HepG2 (cell line): ENCODE measurements around the gene FBP1. TPM values are rescaled to one million over a fixed set of nuclear protein-coding genes. Genes with fewer than 3 reads are reported as not detected.

ENCODE experiments used
- ATAD3A ChIP-seq: sonication (generic); formaldehyde crosslinking; IDR thresholded peaks from 2 replicates; pipeline ENCODE4 v1.4.0; 2020; ENCODE audit warnings: missing genetic modification reagents
- ATF4 ChIP-seq, 2 experiments: fragments of 450-650 bp in 1 of 2; sonication (generic) in 1 of 2; formaldehyde crosslinking; IDR thresholded peaks; 2 replicates each; pipeline versions ENCODE4 v1.5.0 to v1.8.0; 2020 to 2022; ENCODE audit warnings: mild to moderate bottlenecking in 1 of 2, missing genetic modification reagents in 1 of 2
- CREB3 ChIP-seq: sonication (generic); formaldehyde crosslinking; IDR thresholded peaks from 2 replicates; pipeline ENCODE4 v1.5.0; 2020; ENCODE audit warnings: missing genetic modification reagents
- DDIT3 ChIP-seq: sonication (generic); formaldehyde crosslinking; IDR thresholded peaks from 2 replicates; pipeline ENCODE4 v1.4.0; 2020; ENCODE audit warnings: mild to moderate bottlenecking, missing genetic modification reagents
- ELF4 ChIP-seq: sonication (generic); formaldehyde crosslinking; IDR thresholded peaks from 2 replicates; pipeline ENCODE4 v1.5.0; 2020; ENCODE audit warnings: missing genetic modification reagents, mild to moderate bottlenecking, moderate library complexity, borderline replicate concordance
- HIC2 ChIP-seq: sonication (generic); formaldehyde crosslinking; IDR thresholded peaks from 2 replicates; pipeline ENCODE4 v1.9.0; 2022; ENCODE audit warnings: low read depth, missing genetic modification reagents
- LCORL ChIP-seq, 2 experiments: fragments of 450-650 bp in 1 of 2; sonication (generic) in 1 of 2; formaldehyde crosslinking in 1 of 2; IDR thresholded peaks; 2 replicates each; pipeline versions ENCODE4 v1.5.0 to v1.6.1; 2017 to 2020; ENCODE audit warnings: antibody characterized with exemption in 1 of 2, missing genetic modification reagents in 1 of 2
- MTA1 ChIP-seq: sonication (generic); formaldehyde crosslinking; IDR thresholded peaks from 2 replicates; pipeline ENCODE4 v1.4.0; 2020; ENCODE audit warnings: missing genetic modification reagents, mild to moderate bottlenecking, borderline replicate concordance
- MZF1 ChIP-seq: sonication (generic); formaldehyde crosslinking; IDR thresholded peaks from 2 replicates; pipeline ENCODE4 v1.8.1; 2023; ENCODE audit warnings: mild to moderate bottlenecking, missing genetic modification reagents, borderline replicate concordance
- NR3C1 ChIP-seq: sonication (generic); formaldehyde crosslinking; IDR thresholded peaks from 2 replicates; pipeline ENCODE4 v1.4.0; 2020; ENCODE audit warnings: missing genetic modification reagents
- POLR2AphosphoS2 ChIP-seq: IDR thresholded peaks from 2 replicates; pipeline ENCODE4 v1.6.1; 2011; ENCODE audit warnings: low read depth, low read length, improper control_type of control experiment
- RAD21 ChIP-seq: fragments of 450-650 bp; formaldehyde crosslinking; IDR thresholded peaks from 2 replicates; pipeline ENCODE4 v1.5.0; 2020; ENCODE audit warnings: mild to moderate bottlenecking
- SALL2 ChIP-seq: sonication (generic); formaldehyde crosslinking; IDR thresholded peaks from 2 replicates; pipeline ENCODE4 v1.8.1; 2023; ENCODE audit warnings: mild to moderate bottlenecking, missing genetic modification reagents, inconsistent platforms
- TAF1 ChIP-seq: sonication (generic); formaldehyde crosslinking; IDR thresholded peaks from 2 replicates; pipeline ENCODE4 v1.4.0; 2020; ENCODE audit warnings: missing genetic modification reagents
- U2AF1 ChIP-seq: fragments of 200-400 bp; formaldehyde crosslinking; optimal IDR thresholded peaks from 2 replicates; pipeline ENCODE3; 2017; ENCODE audit warnings: mild to moderate bottlenecking, low read depth, low read length
- ZBTB34 ChIP-seq: sonication (generic); formaldehyde crosslinking; IDR thresholded peaks from 2 replicates; pipeline ENCODE4 v1.8.0; 2022; ENCODE audit warnings: mild to moderate bottlenecking, missing genetic modification reagents
- ZNF10 ChIP-seq: sonication (generic); formaldehyde crosslinking; IDR thresholded peaks from 2 replicates; pipeline ENCODE4 v1.4.0; 2020; ENCODE audit warnings: mild to moderate bottlenecking, low read depth, missing genetic modification reagents, borderline replicate concordance
- ZNF468 ChIP-seq: sonication (generic); formaldehyde crosslinking; IDR thresholded peaks from 2 replicates; pipeline ENCODE4 v1.8.0; 2022; ENCODE audit warnings: mild to moderate bottlenecking, moderate library complexity, missing genetic modification reagents
- ZNF773 ChIP-seq: sonication (generic); formaldehyde crosslinking; IDR thresholded peaks from 2 replicates; pipeline ENCODE4 v1.4.0; 2020; ENCODE audit warnings: missing genetic modification reagents, borderline replicate concordance
- ZNF883 ChIP-seq: sonication (generic); formaldehyde crosslinking; IDR thresholded peaks from 2 replicates; pipeline ENCODE4 v1.5.1; 2020; ENCODE audit warnings: mild to moderate bottlenecking, missing genetic modification reagents; ENCODE audit errors: not compliant biosample characterization
- ZSCAN29 ChIP-seq: sonication (generic); formaldehyde crosslinking; conservative IDR thresholded peaks from 2 replicates; pipeline ENCODE4 v1.4.0; 2020; ENCODE audit warnings: mild to moderate bottlenecking, missing genetic modification reagents
- polyA plus RNA-seq, 8 experiments: library from polyadenylated mRNA; depleted of rRNA in 3 of 8; stranded (reverse) in 7 of 8; unstranded in 1 of 8; fragments of >200 nt; fragmentation: Illumina TruSeq in 4 of 8; extraction: Trizol in 4 of 8; gene quantifications; 2 replicates each; pipeline versions ENCODE4 v1.2.1 to v1.2.3, GENCODE V29; 2011 to 2016; ENCODE audit warnings: low read depth in 4 of 8, missing spikeins in 1 of 8, mixed read lengths in 1 of 8; ENCODE audit not compliant: insufficient read depth in 1 of 8
- total RNA-seq, 5 experiments: library from RNA; depleted of rRNA; stranded (reverse); fragments of >200 nt; fragmentation: Illumina TruSeq; extraction: Trizol; gene quantifications; 2 replicates each; pipeline ENCODE4 v1.2.3, GENCODE V29; 2016; ENCODE audit warnings: low read depth in 1 of 5

The FBP1 gene
- total and polyA plus RNA-seq, 2 of the 13 experiments (the other 11 are each of a cell fraction or from before 2014, with no cell fraction given), result 0.29 to 0.53 TPM

GRCh38 chr9:94554439-94555331 is 84.6 kb downstream of the FBP1 start, which contains the start of gene PCAT7 (continued):
- TF ChIP-seq ATF4 (CRISPR knock-in tag; IDR thresholded peaks at IDR 0.05) (no peak), TAF1 (CRISPR knock-in tag) (peak; percentile 68), ATAD3A (CRISPR knock-in tag) (no peak), LCORL (IDR thresholded peaks at IDR 0.05) (no peak), LCORL (CRISPR knock-in tag; IDR thresholded peaks at IDR 0.05) (peak; percentile 42; the same call in 1 of the 2 replicates), CREB3 (no peak), ZNF883 (CRISPR knock-in tag) (peak; percentile 72), MZF1 (CRISPR knock-in tag) (no peak), ELF4 (CRISPR knock-in tag) (no peak), MTA1 (no peak), ZNF10 (CRISPR knock-in tag) (no peak), RAD21 (CRISPR knock-in tag) (peak; percentile 94), NR3C1 (CRISPR knock-in tag) (no peak), ZBTB34 (CRISPR knock-in tag) (no peak), U2AF1 (no peak), ZNF773 (CRISPR knock-in tag) (no peak), ZNF468 (CRISPR knock-in tag) (no peak), POLR2AphosphoS2 (no peak), DDIT3 (CRISPR knock-in tag) (no peak), SALL2 (CRISPR knock-in tag) (0 out of 2 replicates have a peak, but pooled peaks have one; percentile 13), HIC2 (no peak), ZSCAN29 (CRISPR knock-in tag) (no peak; the same call in 1 of the 2 replicates)
